NB4 (cell line): ENCODE results near the gene PRMT7.

Experiments
- DNase-seq: peaks from one replicate; pipeline ENCODE4 v3.0.0; 2010; ENCODE audit warnings: low read depth
- H3K4me3 ChIP-seq: one replicate; pipeline ENCODE4 v1.5.1; 2011; ENCODE audit warnings: mild to moderate bottlenecking, low read depth, low read length, moderate library complexity
- CTCF ChIP-seq: IDR thresholded peaks from one replicate; pipeline ENCODE4 v1.5.1; 2012; ENCODE audit warnings: low read depth, low read length
- MAX ChIP-seq: IDR thresholded peaks from 2 replicates; pipeline ENCODE4 v1.6.1; 2011; ENCODE audit warnings: low read depth, low read length
- MYC ChIP-seq: IDR thresholded peaks from 2 replicates; pipeline ENCODE4 v1.6.1; 2011; ENCODE audit warnings: low read depth, low read length
- POLR2A ChIP-seq: IDR thresholded peaks from 2 replicates; pipeline ENCODE4 v1.6.1; 2011; ENCODE audit warnings: mild to moderate bottlenecking; ENCODE audit not compliant: insufficient read length; ENCODE audit errors: extremely low read depth

PRMT7 gene

DNA sequence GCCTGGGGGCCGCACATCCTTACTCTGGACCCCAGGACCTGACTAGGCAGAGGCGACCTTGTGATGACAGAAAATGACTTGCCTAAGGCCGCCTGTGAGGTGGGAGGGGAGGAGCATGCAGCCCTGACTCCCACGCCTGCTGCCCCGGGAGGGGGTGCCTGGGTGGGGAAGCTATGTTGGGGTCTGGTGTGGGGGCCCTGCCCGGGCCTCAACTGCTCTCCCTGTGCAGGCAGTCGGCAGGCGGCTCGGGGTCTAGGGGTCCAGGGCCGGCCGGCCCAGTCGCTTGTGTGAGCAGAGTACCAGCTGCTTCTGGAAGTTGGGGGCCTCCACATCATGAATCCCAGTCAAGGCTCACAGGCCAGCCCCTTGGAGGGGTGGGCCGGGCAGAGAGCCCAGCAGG, 48.1 kb downstream of the PRMT7 start:
- no peak for DNase-seq
- no peak for TF ChIP-seq CTCF
- TF ChIP-seq MAX: no peak
- TF ChIP-seq MYC: no peak
- no peak for TF ChIP-seq POLR2A
- no peak overlapping the region for H3K4me3 ChIP-seq

DNA sequence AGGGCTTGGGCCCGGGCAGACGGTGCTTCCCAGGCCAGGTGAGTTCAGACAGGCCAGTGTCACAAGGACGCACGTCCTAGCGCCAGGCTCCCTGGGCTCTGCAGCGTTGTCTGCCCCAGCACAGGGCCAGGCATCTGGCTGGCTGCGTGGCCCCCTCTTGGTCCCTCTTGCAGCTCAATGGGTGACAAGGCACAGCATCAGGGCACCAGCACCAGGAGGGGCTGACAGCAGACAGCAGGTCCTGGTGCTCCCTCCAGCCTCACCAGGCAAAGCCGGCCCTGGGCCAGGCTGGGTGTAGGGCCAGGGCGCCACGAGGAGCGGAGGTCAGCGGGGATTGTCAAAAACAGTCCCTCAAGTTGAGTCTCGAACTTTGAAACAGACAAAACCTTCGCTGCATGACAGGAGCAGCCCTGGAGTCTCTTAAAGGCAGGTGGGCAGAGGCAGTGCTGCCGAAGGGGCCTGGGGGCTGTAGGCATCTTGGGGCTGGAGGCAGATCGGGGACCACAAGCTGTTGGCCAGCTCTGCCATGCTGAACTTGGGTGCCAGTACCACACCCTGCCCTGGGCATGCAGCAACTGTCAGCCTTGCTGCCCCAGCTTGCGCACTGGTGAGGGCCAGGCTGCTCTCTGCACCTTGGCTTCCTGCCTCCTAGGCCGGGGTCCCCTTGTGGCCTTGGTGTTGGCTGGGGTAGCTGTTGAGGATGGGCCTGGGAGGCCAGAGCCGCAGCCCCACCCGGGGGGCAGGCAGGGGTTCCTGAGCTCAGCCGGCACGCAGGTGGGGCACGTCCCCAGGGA, 48.8 kb downstream of the PRMT7 start:
- no peak overlapping the region for H3K4me3 ChIP-seq
- no peak for TF ChIP-seq MYC
- no peak for TF ChIP-seq MAX
- TF ChIP-seq POLR2A: no peak
- no peak for TF ChIP-seq CTCF

GRCh38 chr16:68360547-68360946, 49.7 kb downstream of the PRMT7 start:
- H3K4me3 ChIP-seq: no peak overlapping the region
- no peak for TF ChIP-seq MYC
- TF ChIP-seq MAX: no peak
- no peak for TF ChIP-seq CTCF
- TF ChIP-seq POLR2A: no peak
- no peak for DNase-seq

More for the DNA sequence above, 48.8 kb downstream of the PRMT7 start:
- DNase-seq: no peak

DNA sequence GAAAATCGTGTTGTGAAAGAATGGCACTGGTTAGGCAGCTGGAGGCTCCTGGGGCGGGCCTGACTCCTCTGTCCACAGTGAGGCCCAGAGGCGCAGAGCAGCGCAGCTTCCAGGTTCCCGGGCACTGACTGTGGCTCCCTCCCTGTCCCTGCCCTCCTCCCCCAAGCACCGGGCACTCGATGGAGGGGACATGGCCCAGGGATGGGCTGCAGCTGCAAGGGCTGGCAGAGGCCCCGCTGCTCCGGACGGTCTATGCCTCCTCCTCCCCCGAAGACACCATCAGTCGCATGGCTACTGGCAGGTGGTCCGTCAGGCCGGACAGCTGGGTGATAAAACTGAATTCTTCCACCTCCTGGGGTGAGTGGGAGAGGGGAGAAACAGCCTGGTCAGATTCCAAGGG, 50.1 kb downstream of the PRMT7 start:
- DNase-seq: no peak
- H3K4me3 ChIP-seq: no peak overlapping the region
- TF ChIP-seq POLR2A: no peak
- TF ChIP-seq MAX: no peak
- TF ChIP-seq CTCF: no peak
- no peak for TF ChIP-seq MYC

- no peak for TF ChIP-seq CTCF
- TF ChIP-seq MYC: no peak
- no peak for TF ChIP-seq POLR2A
- TF ChIP-seq MAX: no peak
- DNase-seq: no peak
- no peak overlapping the region for H3K4me3 ChIP-seq
These were observed 50.7 kb downstream of the PRMT7 start for GRCh38 chr16:68361485-68361884.
